ENCODE measurements around the gene UNG.

GRCh38 chr12:109115758-109116610 is 18.6 kb downstream of the UNG start, which contains the start of gene ACACB:
- no peak for TF ChIP-seq CTCF (IDR thresholded peaks at IDR 0.05)
- no peak for TF ChIP-seq EP300 (IDR thresholded peaks at IDR 0.05)
- no peak for TF ChIP-seq POLR2A (IDR thresholded peaks at IDR 0.05)

Data from ovary (tissue), 3 donors.